A549 (cell line): ENCODE measurements around the gene PCDHA6. TPM values are rescaled to one million over a fixed set of nuclear protein-coding genes. Genes with fewer than 3 reads are reported as not detected.
A peak's percentile ranks its signal among the peaks of the same experiment; 100 is the strongest.

Experiments
- ATAC-seq, 2 experiments: fragments of 200-7000 bp in 1 of 2; fragments of >200 bp in 1 of 2; cut with Nextera tagmentation in 1 of 2; cut with Tn5 transposase in 1 of 2; 3 replicates each; pipeline versions ENCODE4 v1.8.0 to v1.9.1; 2018 to 2020; ENCODE audit warnings: mild to moderate bottlenecking in 1 of 2, moderate library complexity in 1 of 2
- CTCF ChIA-PET: fragments of 300-600 bp; sonication (Branson Sonifier 250); formaldehyde crosslinking; extraction: SDS; loops from one replicate; lab custom pipeline; 2021; ENCODE audit warnings: antibody characterized with exemption, inconsistent platforms; lab: Yijun Ruan, JAX
- POLR2A ChIA-PET: fragments of 350-600 bp; formaldehyde crosslinking; extraction: SDS; loops from one replicate; lab custom pipeline; 2021; ENCODE audit warnings: antibody characterized with exemption, inconsistent platforms; lab: Yijun Ruan, JAX
- DNase-seq, 2 experiments: peaks; one replicate each; pipeline versions ENCODE4 v3.0.0 to v3.0.0-alpha.2; 2011 to 2016; ENCODE audit warnings: low read depth in 1 of 2, low spot score in 1 of 2
- FAIRE-seq: peaks from 2 replicates; lab custom pipeline; 2011; peaks lifted over from hg19 to GRCh38; lab: Jason Lieb, UNC
- H3K27ac ChIP-seq, 2 experiments: fragments of >200 bp; sonication (Bioruptor Twin); formaldehyde crosslinking; 3 replicates each; pipeline ENCODE4 v1.5.1; 2016 to 2017
- H3K4me1 ChIP-seq: fragments of >200 bp; sonication (Bioruptor Twin); formaldehyde crosslinking; 3 replicates; pipeline ENCODE4 v1.6.1; 2016
- H3K4me2 ChIP-seq: fragments of >200 bp; sonication (Bioruptor Twin); formaldehyde crosslinking; 3 replicates; pipeline ENCODE4 v1.6.1; 2016
- H3K4me3 ChIP-seq: fragments of >200 bp; sonication (Bioruptor Twin); formaldehyde crosslinking; 3 replicates; pipeline ENCODE4 v1.5.1; 2016
- H3K9me3 ChIP-seq: fragments of >200 bp; sonication (Bioruptor Twin); formaldehyde crosslinking; 3 replicates; pipeline ENCODE4 v1.6.1; 2016
- CEBPB ChIP-seq, 2 experiments: fragments of >200 bp in 1 of 2; sonication (Bioruptor Twin) in 1 of 2; formaldehyde crosslinking in 1 of 2; IDR thresholded peaks; 2 replicates each; pipeline ENCODE4 v1.6.1; 2012 to 2016
- EHF ChIP-seq: fragments of 250-450 bp; sonication (Bioruptor Pico); IDR thresholded peaks from 2 replicates; pipeline ENCODE4 v1.5.0; 2020; ENCODE audit warnings: mild to moderate bottlenecking
- FOSL2 ChIP-seq, 2 experiments: fragments of 450-650 bp in 1 of 2; fragments of >200 bp in 1 of 2; sonication (Bioruptor Twin) in 1 of 2; formaldehyde crosslinking; IDR thresholded peaks; 2 replicates each; pipeline versions ENCODE4 v1.5.0 to v1.6.1; 2016 to 2020; ENCODE audit warnings: mild to moderate bottlenecking in 1 of 2, moderate library complexity in 1 of 2
- HDAC2 ChIP-seq: fragments of 200-600 bp; sonication (generic); IDR thresholded peaks from 2 replicates; pipeline ENCODE4 v1.6.1; 2016
- HEYL ChIP-seq: fragments of 250-450 bp; sonication (Bioruptor Pico); IDR thresholded peaks from 2 replicates; pipeline ENCODE4 v1.8.0; 2021; ENCODE audit warnings: mild to moderate bottlenecking, moderate library complexity
- JUN ChIP-seq, 2 experiments: fragments of >200 bp; sonication (Bioruptor Twin); formaldehyde crosslinking; IDR thresholded peaks; 2 replicates in 1 of 2; 3 replicates in 1 of 2; pipeline ENCODE4 v1.6.1; 2016 to 2017
- JUNB ChIP-seq: fragments of >200 bp; sonication (Bioruptor Twin); formaldehyde crosslinking; IDR thresholded peaks from 2 replicates; pipeline ENCODE4 v1.6.1; 2016
- MYC ChIP-seq: IDR thresholded peaks from 2 replicates; pipeline ENCODE4 v1.6.1; 2012; ENCODE audit warnings: mild to moderate bottlenecking, inconsistent platforms, low read length, improper control_type of control experiment, borderline replicate concordance
- PHF8 ChIP-seq: fragments of 200-600 bp; sonication (generic); IDR thresholded peaks from 2 replicates; pipeline ENCODE4 v1.6.1; 2016; ENCODE audit warnings: low read depth, mild to moderate bottlenecking, antibody characterized with exemption, moderate library complexity, borderline replicate concordance
- POLR2A ChIP-seq: IDR thresholded peaks from 2 replicates; pipeline ENCODE4 v1.6.1; 2012; ENCODE audit warnings: mild to moderate bottlenecking, low read length
- POLR2AphosphoS2 ChIP-seq: conservative IDR thresholded peaks from 2 replicates; pipeline ENCODE4 v1.6.1; 2012; ENCODE audit warnings: low read length, improper control_type of control experiment, inconsistent platforms
- RAD21 ChIP-seq, 2 experiments: fragments of >200 bp in 1 of 2; sonication (Bioruptor Twin) in 1 of 2; formaldehyde crosslinking in 1 of 2; IDR thresholded peaks in 1 of 2; conservative IDR thresholded peaks in 1 of 2; 2 replicates in 1 of 2; 3 replicates in 1 of 2; pipeline ENCODE4 v1.6.1; 2012 to 2018; ENCODE audit warnings: inconsistent platforms in 1 of 2
- RCOR1 ChIP-seq: fragments of 150-350 bp; IDR thresholded peaks from 2 replicates; pipeline ENCODE4 v1.6.1; 2014; ENCODE audit warnings: antibody characterized with exemption, low read length, low read depth
- RFX5 ChIP-seq: fragments of 450-650 bp; IDR thresholded peaks from 2 replicates; pipeline ENCODE4 v1.7.1; 2014; ENCODE audit warnings: antibody characterized with exemption, mild to moderate bottlenecking, moderate library complexity
- TP53 ChIP-seq: fragments of 250-450 bp; sonication (Bioruptor Pico); IDR thresholded peaks from 2 replicates; pipeline ENCODE4 v1.5.0; 2021; ENCODE audit warnings: mild to moderate bottlenecking, moderate library complexity
- WGBS: methylation state at CpG from one replicate; pipeline ENCODE4 v1.1.6; 2017; ENCODE audit errors: missing lambda C conversion rate; 5-methylcytosine and 5-hydroxymethylcytosine counted together
- polyA plus RNA-seq, 4 experiments: library from polyadenylated mRNA; depleted of rRNA in 3 of 4; stranded (reverse); fragments of >200 nt; fragmentation: RNase III in 1 of 4; extraction: RNeasy Plus Mini Kit Qiagen cat#74134 plus additional on column Dnase treatment in 1 of 4; gene quantifications; 2 replicates in 3 of 4; 3 replicates in 1 of 4; pipeline ENCODE4 v1.2.3, GENCODE V29; 2011 to 2017
- TF ChIP-seq, protein P1 (sequence below): fragments of >200 bp; sonication (Bioruptor Twin); formaldehyde crosslinking; IDR thresholded peaks from 3 replicates; pipeline ENCODE4 v1.5.1; 2016
- TF ChIP-seq, protein P2 (sequence below): fragments of 250-450 bp; sonication (Bioruptor Pico); IDR thresholded peaks from 2 replicates; pipeline ENCODE4 v1.5.0; 2021; ENCODE audit warnings: mild to moderate bottlenecking, moderate library complexity, borderline replicate concordance

Gene PCDHA6
- polyA plus RNA-seq, 2 of the 4 experiments (the other 2 are of a cell fraction) = 0.04 to 0.16 TPM

DNA sequence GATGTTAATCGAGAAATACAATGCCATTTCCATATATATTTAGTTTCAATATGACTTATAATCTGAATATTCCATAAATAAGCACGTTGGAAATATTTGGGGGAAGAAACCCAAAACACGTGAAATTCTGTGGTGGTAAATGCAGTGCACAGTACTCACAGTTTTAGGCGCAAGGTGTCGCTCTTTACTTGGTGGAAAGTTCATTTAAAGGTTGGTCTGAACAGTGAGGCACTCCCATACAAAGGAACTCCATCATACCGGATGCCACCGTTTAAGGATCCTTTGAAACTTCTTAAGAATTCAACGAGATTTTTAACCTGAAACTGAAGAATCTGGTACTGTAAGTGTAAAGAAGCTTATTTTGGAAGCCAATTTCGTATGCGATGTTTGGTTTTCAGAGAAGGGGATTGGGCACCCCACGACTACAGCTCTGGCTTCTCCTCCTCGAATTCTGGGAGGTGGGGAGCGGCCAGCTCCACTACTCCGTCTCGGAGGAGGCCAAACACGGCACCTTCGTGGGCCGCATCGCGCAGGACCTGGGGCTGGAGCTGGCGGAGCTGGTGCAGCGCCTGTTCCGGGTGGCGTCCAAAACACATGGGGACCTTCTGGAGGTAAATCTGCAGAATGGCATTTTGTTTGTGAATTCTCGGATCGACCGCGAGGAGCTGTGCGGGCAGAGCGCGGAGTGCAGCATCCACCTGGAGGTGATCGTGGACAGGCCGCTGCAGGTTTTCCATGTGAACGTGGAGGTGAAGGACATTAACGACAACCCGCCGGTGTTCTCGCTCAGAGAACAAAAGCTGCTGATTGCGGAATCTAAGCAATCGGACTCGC lies 41.2 kb downstream of the PCDHA6 start, which contains the start of gene PCDHA11:
Gene PCDHA11 (plus strand): TSS at position 237 of the 834 bp plus-strand sequence. CDS start 147 bp downstream, at position 384.
- peak; percentile 78 to 89 for ATAC-seq
- Histone ChIP-seq H3K27ac (no peak within 1 kb of the TSS), H3K9me3 (no peaks in the 10 kb centered on the region), H3K4me2 (peak within 1 kb of the TSS; percentile 43; the same call in 2 of the 3 replicates), H3K4me3 (peak within 1 kb of the TSS; percentile 15; the same call in 1 of the 3 replicates), H3K4me1 (no peaks in the 10 kb centered on the region)
- peak; percentile 35 to 55 for DNase-seq
- ChIA-PET CTCF (interaction anchor here (0.7 to 3.4 kb wide), 16 partner anchors 15 to 590 kb away, joined by 3 to 36 read pairs (median 4); partner anchors contain the start of genes PCDHA2, PCDHAC1, PCDHB1 and PCDHB3), POLR2A (interaction anchor here (0.8 to 1.0 kb wide), 2 partner anchors 171 to 172 kb away, joined by 4 read pairs; no protein-coding TSS in a partner anchor)
- TF ChIP-seq JUN (IDR thresholded peaks at IDR 0.05) (no peak), RAD21 (conservative IDR thresholded peaks at IDR 0.05 in 1 of 2, IDR thresholded peaks at IDR 0.05 in 1 of 2) (peak; percentile 23 to 48; a peak in 3 of 5 replicates), RCOR1 (no peak), CEBPB (IDR thresholded peaks at IDR 0.05) (peak in 1 of 2 experiments; percentile 70; a peak in 2 of 4 replicates)
- TF ChIP-seq, protein P1, sequence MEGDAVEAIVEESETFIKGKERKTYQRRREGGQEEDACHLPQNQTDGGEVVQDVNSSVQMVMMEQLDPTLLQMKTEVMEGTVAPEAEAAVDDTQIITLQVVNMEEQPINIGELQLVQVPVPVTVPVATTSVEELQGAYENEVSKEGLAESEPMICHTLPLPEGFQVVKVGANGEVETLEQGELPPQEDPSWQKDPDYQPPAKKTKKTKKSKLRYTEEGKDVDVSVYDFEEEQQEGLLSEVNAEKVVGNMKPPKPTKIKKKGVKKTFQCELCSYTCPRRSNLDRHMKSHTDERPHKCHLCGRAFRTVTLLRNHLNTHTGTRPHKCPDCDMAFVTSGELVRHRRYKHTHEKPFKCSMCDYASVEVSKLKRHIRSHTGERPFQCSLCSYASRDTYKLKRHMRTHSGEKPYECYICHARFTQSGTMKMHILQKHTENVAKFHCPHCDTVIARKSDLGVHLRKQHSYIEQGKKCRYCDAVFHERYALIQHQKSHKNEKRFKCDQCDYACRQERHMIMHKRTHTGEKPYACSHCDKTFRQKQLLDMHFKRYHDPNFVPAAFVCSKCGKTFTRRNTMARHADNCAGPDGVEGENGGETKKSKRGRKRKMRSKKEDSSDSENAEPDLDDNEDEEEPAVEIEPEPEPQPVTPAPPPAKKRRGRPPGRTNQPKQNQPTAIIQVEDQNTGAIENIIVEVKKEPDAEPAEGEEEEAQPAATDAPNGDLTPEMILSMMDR = peak; percentile 22; the same call in 2 of the 3 replicates
- 52% methylated on average over 39 of the region's 41 CpGs for WGBS
- FAIRE-seq = no peak

DNA sequence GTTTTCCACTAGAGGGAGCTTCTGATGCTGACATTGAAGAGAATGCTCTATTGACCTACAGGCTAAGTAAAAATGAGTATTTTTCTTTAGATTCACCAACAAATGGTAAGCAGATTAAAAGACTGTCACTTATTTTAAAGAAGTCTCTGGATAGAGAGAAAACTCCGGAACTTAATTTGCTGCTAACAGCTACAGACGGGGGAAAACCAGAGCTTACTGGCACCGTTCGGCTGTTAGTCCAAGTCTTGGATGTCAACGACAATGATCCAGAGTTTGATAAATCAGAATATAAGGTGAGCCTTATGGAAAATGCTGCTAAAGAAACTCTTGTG lies 41.8 kb downstream of the PCDHA6 start:
- no peak for FAIRE-seq
- Histone ChIP-seq H3K27ac (no peak overlapping the region), H3K9me3 (no peaks in the 10 kb centered on the region), H3K4me3 (no peak overlapping the region), H3K4me1 (no peaks in the 10 kb centered on the region), H3K4me2 (no peak overlapping the region)
- CTCF ChIA-PET = interaction anchor here (0.5 to 3.4 kb wide), 17 partner anchors 15 to 589 kb away, joined by 3 to 36 read pairs (median 3); partner anchors contain the start of genes PCDHA2, PCDHAC1, PCDHB1 and PCDHB3
- TF ChIP-seq MYC (no peak), RCOR1 (no peak), PHF8 (no peak), HEYL (CRISPR knock-in tag) (no peak), HDAC2 (no peak)
- TF ChIP-seq, protein P2, sequence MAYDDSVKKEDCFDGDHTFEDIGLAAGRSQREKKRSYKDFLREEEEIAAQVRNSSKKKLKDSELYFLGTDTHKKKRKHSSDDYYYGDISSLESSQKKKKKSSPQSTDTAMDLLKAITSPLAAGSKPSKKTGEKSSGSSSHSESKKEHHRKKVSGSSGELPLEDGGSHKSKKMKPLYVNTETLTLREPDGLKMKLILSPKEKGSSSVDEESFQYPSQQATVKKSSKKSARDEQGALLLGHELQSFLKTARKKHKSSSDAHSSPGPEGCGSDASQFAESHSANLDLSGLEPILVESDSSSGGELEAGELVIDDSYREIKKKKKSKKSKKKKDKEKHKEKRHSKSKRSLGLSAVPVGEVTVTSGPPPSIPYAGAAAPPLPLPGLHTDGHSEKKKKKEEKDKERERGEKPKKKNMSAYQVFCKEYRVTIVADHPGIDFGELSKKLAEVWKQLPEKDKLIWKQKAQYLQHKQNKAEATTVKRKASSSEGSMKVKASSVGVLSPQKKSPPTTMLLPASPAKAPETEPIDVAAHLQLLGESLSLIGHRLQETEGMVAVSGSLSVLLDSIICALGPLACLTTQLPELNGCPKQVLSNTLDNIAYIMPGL (CRISPR knock-in tag) = no peak
- POLR2A ChIA-PET = interaction anchor here (0.8 to 1.0 kb wide), 2 partner anchors 170 to 171 kb away, joined by 4 read pairs; no protein-coding TSS in a partner anchor
- 80% methylated on average over 5 of the region's 5 CpGs for WGBS
- no peak for DNase-seq
- ATAC-seq = peak; percentile 68 to 78; a peak in 4 of 6 replicates

DNA sequence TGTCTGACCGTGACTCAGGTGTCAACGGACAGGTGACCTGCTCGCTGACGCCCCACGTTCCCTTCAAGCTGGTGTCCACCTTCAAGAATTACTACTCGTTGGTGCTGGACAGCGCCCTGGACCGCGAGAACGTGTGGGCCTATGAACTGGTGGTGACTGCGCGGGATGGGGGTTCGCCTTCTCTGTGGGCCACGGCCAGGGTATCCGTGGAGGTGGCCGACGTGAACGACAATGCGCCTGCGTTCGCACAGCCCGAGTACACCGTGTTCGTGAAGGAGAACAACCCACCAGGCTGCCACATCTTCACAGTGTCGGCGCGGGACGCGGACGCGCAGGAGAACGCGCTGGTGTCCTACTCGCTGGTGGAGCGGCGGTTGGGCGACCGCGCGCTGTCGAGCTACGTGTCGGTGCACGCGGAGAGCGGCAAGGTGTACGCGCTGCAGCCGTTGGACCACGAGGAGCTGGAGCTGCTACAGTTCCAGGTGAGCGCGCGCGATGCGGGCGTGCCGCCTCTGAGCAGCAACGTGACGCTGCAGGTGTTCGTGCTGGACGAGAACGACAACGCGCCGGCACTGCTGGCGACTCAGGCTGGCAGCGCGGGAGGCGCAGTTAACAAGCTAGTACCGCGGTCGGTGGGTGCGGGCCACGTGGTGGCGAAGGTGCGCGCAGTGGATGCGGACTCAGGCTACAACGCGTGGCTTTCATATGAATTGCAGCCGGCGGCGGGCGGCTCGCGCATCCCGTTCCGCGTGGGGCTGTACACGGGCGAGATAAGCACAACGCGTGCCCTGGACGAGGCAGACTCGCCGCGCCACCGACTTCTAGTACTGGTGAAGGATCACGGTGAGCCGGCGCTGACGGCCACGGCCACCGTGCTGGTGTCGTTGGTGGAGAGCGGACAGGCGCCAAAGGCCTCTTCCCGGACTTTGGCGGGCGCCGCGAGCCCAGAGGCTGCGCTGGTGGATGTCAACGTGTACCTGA lies 42.8 kb downstream of the PCDHA6 start:
- TF ChIP-seq TP53 (CRISPR knock-in tag) = no peak
- TF ChIP-seq POLR2AphosphoS2 = no peak
- no peak for TF ChIP-seq EHF (CRISPR knock-in tag)
- TF ChIP-seq RFX5 = no peak
- TF ChIP-seq FOSL2 (IDR thresholded peaks at IDR 0.05) = no peak
- TF ChIP-seq FOSL2 (CRISPR knock-in tag; IDR thresholded peaks at IDR 0.05) = no peak
- no peak for TF ChIP-seq POLR2A
- no peak for TF ChIP-seq JUNB
- TF ChIP-seq, all 56 proteins: peak for 0
- 91% methylated on average over 108 of the region's 114 CpGs for WGBS
- no peak overlapping the region for H3K27ac ChIP-seq
- POLR2A ChIA-PET = no interaction called here
- no peak overlapping the region for H3K4me2 ChIP-seq
- ATAC-seq (no peak), DNase-seq (no peak), FAIRE-seq (no peak)
- H3K4me1 ChIP-seq = no peaks in the 10 kb centered on the region
- H3K9me3 ChIP-seq = no peaks in the 10 kb centered on the region
- CTCF ChIA-PET = interaction anchor here (0.5 to 3.4 kb wide), 6 partner anchors 8 to 171 kb away, joined by 3 to 36 read pairs (median 4); partner anchors contain the start of gene PCDHAC1
- no peak overlapping the region for H3K4me3 ChIP-seq
